SK-N-MC (cell line): ENCODE measurements around the gene TRPC5OS.

ENCODE experiments used
- EZH2 ChIP-seq: fragments of 200-600 bp; sonication (generic); IDR thresholded peaks from one replicate; pipeline ENCODE4 v1.6.1; 2017; ENCODE audit warnings: antibody characterized with exemption
- FOXP2 ChIP-seq: optimal IDR thresholded peaks from 2 replicates; pipeline ENCODE3; 2011; ENCODE audit warnings: mild to moderate bottlenecking, moderate library complexity; ENCODE audit not compliant: insufficient read depth; ENCODE audit errors: extremely low read length, control extremely low read depth
- POLR2AphosphoS5 ChIP-seq: IDR thresholded peaks from 2 replicates; pipeline ENCODE4 v1.6.1; 2012; ENCODE audit warnings: mild to moderate bottlenecking, low read depth, low read length, borderline replicate concordance

DNA sequence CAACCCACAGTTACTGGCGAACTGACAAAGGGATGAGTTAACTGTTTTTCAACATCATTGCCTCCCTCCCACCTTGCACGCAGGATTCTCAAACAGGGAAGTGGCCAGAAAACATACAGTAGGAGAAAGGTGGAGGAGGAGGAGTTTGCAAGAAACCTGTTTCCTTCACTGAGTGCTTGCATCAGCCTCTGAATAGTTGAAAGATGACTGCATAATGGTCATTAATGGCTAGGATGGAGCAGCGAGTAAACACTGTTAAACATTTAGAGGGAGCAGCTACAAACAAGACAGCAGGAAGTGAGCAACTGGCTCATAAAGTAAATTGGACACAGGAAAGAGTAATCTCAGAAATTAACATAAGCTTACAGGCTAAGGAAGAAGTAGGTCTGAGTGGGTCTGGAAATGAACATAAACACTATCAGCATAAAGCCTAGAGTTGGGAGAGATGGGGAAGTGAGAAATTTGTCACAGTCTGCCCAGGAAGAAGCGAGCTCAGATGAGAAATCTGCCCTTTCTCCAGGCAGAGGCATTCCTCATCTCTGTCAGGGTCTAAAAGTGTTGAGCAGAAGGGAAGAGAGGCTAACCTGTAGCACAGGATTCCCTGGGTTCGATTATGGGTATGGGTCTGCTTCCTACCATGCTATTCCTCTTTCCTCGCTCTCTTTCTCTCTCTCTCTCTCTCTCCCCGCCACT is 38.6 kb downstream of the TRPC5OS start:
- TF ChIP-seq POLR2AphosphoS5 (no peak), EZH2 (no peak), FOXP2 (no peak)
